Measurements from ENCODE around the gene LIMS2.

The LIMS2 gene

DNA sequence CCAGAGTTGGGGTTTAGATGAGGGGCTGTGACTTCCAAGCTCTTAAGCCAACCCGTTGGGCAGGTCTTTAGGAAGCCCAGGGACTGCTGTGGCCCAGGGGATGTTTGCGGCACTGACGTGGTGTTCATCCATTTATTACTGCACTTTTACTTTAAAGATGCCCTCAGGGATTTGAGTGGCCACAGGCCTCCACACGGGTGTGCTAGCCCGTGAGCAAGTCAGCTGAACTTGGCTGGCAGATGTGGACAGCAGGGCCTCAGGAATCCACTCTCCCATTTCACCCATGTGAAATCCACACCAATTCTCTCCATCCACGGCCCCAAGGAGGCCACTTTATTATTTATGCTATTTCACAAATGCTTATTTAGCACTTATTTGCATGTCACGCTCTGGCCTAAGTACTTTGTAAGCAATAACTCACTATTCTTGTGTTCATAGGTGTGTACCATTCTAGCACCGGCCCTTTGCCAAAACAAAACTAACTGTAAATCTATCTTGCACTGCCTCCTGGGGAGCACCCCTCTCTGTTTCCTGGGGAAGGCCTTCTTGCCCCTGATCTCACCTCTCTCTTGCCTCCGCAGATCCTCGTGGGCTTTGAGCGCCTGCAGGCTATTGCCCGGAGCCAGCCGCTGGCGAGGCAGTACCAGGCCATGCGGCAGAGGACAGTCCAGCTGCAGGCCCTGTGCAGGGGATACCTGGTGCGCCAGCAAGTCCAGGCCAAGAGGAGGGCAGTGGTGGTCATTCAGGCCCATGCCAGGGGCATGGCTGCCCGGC is 68.5 kb downstream of the LIMS2 start:
- DNase-seq (ENCODE audit: extremely low read depth, low read depth): no peak
- TF ChIP-seq, protein P1, sequence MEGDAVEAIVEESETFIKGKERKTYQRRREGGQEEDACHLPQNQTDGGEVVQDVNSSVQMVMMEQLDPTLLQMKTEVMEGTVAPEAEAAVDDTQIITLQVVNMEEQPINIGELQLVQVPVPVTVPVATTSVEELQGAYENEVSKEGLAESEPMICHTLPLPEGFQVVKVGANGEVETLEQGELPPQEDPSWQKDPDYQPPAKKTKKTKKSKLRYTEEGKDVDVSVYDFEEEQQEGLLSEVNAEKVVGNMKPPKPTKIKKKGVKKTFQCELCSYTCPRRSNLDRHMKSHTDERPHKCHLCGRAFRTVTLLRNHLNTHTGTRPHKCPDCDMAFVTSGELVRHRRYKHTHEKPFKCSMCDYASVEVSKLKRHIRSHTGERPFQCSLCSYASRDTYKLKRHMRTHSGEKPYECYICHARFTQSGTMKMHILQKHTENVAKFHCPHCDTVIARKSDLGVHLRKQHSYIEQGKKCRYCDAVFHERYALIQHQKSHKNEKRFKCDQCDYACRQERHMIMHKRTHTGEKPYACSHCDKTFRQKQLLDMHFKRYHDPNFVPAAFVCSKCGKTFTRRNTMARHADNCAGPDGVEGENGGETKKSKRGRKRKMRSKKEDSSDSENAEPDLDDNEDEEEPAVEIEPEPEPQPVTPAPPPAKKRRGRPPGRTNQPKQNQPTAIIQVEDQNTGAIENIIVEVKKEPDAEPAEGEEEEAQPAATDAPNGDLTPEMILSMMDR (IDR thresholded peaks at IDR 0.05; ENCODE audit: low read depth, low read length): no peak

DNA sequence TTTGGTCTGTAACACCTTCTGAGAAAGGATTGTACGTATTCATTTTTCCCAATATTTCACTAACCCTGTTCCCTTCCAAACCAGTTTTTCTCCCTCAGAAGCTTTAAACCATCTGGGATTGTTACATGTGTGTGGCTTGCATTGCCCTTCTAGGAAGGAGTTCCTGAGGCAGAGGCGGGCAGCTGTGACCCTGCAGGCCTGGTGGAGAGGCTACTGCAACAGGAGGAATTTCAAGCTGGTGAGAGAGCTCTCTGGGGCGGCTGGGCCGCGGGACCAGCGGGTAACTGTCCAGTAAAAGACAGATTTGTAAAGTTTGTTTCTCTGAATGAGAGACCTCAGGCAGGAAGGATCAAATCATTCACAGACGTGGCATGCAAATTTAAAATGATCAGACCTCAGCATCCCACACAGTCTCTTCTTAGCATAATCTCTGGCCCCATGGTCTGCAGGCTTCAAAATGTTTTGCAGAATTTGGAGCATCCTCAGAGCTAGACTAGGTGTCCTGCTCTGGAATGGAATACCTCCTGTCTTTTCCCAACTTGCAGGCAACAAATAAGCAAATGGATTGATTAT is 69.6 kb downstream of the LIMS2 start:
- TF ChIP-seq, protein P1 (IDR thresholded peaks at IDR 0.05; ENCODE audit: low read depth, low read length): no peak
- DNase-seq (ENCODE audit: extremely low read depth, low read depth): no peak

DNA sequence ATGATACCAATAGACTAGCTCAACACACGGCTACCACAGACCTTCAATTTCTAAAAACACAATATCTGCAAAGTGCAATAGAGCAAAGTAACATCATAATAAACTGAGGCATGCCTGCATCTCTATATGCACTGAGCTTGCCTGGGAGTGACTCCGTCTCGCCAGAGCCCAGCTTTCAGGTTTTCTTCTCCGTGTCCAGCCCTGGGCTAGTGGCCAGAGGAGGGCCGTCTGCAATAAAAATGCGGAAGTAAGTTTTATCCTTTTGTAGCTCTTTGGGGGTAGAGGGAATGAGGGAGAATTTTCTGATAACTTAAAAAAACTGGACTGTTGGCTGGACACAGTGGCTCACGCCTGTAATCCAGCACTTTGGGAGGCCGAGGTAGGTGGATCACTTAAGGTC is 70.3 kb downstream of the LIMS2 start:
- TF ChIP-seq, protein P1 (IDR thresholded peaks at IDR 0.05; ENCODE audit: low read depth, low read length): no peak
- no peak for DNase-seq (ENCODE audit: extremely low read depth, low read depth)

DNA sequence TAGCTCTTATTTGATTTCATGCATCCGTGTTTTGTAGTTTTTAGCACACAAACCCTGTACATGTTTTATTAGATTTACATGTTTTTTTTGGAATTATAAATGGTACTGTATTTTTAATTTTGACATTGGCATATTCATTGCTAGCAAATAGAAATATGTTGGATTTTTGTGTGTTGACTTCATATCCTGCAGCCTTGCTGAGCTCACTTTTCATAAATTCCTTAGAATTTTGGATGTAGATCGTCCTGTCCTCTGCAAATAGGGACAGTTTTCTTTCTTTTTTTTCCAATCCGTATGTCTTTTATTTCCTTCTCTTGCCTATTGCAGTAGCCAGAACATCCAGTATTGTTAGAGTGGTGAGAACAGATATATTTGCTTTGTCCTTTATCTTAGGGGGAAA is 76.1 kb downstream of the LIMS2 start:
- DNase-seq (ENCODE audit: extremely low read depth, low read depth): no peak
- TF ChIP-seq, protein P1 (IDR thresholded peaks at IDR 0.05; ENCODE audit: low read depth, low read length): no peak

DNA sequence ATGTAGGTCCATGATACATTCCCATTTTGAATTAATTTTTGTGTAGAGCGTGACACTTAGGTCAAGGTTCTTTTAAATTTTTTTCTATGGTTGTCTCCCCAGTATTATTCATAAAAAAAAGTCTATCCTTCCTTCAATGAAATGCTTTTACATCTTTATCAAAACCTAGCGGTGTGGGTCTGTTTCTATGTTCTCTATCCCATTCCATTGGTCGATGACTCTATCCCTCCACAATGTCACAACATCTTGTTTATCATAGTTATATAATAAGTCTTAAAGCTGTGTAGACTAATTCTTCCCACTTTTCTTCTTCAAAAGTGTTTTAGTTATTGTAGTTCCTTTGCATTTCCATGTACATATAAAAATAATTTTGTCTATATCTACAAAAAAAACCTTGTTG is 76.6 kb downstream of the LIMS2 start:
- TF ChIP-seq, protein P1 (IDR thresholded peaks at IDR 0.05; ENCODE audit: low read depth, low read length): no peak
- no peak for DNase-seq (ENCODE audit: extremely low read depth, low read depth)

DNA sequence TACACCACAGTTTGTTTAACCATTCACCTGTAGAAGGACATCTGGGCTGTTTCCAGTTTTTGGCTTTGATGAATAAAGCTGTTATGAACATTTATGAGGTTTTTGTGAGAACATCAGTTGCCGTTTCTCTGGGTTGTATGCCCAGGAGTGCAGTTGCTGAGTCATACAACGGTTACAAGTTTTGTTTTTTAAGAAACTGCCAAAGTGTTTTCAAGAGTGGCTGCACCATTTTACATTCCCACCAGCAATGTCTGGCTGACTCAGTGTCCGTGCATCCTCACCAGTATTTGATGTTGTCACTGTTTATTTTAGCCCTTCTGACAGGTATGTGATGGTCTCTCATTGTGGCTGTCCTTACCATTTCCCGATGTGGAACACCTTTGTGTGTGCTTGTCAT is 77.3 kb downstream of the LIMS2 start:
- TF ChIP-seq, protein P1 (IDR thresholded peaks at IDR 0.05; ENCODE audit: low read depth, low read length): no peak
- no peak for DNase-seq (ENCODE audit: extremely low read depth, low read depth)

Data from AG09319 (cell line).